SK-N-DZ (cell line): ENCODE data around the gene MRPL2.
"Not testable (repeated sequence)": the region's sequence is repeated elsewhere in the genome, so short reads cannot be mapped to it uniquely, and the experiment has no call there.

Experiments used
- DNase-seq: peaks from one replicate; pipeline ENCODE4 v3.0.0-alpha.2; 2015; ENCODE audit warnings: low spot score

MRPL2 gene

DNA sequence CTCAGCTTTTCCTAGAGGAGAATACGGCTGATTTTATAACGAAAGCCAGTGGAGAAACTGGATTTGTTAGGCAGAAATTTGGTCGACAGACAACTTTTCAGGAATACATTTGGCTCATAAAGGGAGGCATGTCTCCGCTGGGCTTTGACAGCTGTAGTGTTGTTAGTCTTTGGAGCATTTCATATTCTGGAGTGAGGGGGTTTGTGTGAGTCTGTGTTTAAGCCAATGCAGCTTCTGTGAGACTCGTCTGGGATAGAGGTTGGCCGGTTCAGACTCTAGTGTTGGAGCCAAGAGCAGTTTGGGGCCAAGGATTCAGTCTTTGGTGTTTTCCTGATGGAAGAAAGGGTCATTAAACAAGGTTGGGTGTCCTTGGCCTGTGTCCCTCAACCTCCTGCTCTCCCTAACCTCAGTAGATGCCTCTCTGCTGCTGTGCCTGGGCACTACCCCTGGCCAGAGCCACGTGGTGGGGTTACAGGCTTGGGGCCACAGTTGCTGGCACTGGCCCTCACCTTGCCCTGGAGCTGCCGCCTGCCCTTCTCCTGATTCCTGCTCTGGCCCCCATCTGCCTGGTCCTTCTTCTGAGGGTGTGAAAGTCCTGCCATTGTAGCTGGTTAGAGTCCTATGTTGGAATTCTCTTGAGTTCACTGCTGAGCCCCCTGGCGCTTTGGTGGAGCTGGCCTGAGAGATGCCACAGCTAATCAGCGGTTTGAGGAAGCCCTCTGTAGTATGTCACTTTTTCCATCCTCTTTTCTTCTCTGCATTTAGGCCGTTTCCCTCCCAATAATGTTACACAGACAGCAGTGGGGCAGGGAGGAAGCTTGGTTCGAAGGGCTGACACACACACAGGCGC lies 23.8 kb upstream of the MRPL2 start:
- DNase-seq, result no peak

DNA sequence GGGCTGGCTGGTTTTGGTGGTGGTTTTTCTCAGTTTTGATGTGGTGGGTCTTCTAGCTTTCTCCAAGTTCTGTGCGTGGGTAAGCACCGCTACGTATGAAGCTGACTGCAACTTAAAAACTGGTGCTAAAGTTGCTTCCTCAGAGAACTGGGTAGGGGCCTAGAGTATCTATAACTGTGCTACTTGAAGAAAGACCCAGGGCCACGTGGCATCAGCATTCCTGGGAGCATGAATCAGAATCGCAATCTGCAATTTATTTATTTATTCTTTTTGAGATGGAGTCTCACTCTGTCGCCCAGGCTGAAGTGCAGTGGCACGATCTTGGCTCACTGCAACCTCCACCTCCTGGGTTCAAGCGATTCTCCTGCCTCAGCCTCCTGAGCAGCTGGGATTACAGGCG lies 22.7 kb upstream of the MRPL2 start:
- not testable (repeated sequence) for DNase-seq

DNA sequence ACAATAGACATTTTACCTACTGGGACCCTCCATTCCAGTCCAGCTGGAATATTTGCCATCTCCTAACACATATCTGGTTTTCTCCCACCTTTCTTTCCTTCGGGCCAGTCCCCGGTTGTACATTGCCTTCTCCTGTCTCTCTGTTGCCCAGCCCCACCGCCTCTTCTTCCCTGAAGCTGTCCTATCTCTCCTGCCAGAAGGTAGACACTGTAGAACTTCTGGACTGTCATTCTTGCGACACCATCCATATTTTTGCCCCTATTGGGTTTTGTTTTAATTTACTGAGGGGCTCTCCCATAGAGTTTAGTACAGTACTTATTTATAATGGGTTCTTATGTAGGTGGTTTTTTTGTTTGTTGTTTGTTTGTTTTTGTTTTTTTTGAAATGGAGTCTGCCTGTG lies 21.8 kb upstream of the MRPL2 start:
- DNase-seq, result no peak

DNA sequence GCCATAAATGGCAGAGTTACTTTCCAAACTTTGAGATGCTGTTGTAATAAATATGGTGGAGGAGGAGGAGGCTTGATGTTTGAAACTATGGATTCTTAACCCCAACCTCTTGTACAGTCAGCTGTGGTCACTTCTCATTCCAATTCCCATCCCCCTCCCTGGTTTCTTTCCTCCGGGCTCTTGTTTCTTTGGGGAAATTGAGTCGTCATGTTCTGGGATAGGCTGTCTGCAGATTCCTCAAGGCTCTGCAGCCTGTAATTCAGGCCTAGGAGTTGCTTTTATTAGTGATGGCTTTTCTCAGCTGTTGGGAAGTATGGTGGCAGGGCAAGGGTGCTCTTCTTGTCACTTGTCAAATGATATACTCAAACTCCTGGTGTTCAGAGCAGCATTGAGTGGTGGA lies 19.5 kb upstream of the MRPL2 start:
- DNase-seq, result no peak

DNA sequence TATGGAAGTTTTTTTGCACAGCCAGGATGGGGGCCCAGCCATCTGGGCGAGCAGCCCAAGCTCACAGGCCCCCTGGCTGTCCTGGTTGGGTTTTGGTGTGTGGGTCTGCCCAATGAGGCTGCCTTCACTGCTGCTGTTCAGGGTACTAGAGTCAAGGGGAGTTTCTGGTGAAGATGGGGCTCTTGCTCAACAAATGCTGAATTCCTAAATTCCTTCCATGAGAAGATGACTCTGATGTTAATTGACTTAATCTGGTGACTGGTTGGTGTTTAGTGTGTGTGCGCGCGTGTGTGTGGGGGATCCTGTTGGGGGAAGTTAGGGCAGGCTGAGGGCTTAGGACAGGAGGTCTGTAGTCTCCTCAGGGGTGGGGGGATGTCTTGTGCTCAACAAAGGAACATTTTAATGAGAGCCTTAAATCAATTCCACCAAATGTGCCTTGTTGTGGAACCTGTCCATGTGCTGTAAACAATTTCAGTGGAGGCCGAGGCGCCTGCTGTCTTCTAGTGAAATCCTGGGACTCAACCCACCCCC lies 18.8 kb upstream of the MRPL2 start:
- DNase-seq, result no peak

DNA sequence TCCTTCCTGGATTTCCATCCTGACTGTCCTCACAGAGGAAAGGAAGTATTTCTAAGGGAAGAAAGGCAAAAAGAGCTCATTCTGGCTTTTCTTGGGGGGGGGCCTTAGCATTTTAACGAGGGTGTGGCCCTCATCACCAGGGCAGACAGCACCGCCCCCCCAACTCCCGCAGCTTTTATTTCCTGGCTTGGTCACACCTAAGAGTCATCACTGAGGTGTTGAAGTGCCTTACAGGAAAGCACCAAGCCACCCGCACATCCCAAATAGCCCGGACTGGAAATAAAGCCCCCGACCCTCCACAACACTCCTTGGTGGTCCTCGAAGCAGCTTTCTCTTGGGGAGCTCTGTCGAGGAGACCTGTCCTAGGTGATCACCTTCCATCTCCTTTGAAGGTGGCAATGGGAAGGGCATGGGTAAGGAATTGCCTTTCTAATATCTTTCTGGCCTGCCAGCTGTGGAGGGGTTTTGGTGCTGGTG lies 18.1 kb upstream of the MRPL2 start:
- no peak for DNase-seq

DNA sequence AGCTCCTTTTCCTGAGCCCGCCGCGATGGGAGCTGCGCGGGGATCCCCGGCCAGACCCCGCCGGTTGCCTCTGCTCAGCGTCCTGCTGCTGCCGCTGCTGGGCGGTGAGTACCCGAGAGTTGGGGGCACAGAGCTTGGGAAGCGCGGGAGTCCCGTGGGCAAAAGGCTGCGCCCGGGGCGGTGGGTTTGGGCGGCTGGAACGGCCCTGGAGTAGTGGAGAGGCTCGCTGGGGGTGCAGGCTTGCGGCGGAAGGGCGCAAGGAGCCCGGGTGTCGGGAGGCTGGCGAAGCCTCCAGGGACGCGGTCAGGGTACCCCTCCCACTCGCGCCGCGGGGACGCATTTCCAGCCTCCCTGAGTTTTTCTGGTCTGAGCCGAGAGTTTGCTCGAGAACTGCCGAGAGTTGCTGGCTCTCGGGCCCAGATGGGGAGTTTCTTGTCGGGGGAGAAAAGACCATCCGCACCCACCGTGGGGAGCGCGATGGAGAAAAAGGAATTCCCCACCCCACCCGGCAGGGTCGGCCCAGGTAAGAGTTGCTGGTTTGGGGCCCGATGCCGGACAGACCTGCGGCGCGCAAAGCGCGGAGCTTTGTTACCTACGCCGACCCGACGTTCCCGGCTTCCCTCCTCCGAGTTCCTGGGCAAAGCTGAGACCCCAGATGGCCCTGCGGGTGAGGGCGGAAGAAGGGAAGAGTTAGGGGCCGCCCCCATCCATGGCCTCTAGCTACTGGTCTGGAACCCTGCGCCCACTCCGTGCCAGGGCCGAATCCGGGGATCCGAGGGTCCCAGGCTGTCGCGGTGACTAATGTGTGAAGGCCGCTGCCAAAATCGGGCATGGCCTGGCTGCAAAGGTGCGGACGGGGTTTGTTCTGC lies 17.5 kb upstream of the MRPL2 start:
- DNase-seq, result peak; percentile 62

DNA sequence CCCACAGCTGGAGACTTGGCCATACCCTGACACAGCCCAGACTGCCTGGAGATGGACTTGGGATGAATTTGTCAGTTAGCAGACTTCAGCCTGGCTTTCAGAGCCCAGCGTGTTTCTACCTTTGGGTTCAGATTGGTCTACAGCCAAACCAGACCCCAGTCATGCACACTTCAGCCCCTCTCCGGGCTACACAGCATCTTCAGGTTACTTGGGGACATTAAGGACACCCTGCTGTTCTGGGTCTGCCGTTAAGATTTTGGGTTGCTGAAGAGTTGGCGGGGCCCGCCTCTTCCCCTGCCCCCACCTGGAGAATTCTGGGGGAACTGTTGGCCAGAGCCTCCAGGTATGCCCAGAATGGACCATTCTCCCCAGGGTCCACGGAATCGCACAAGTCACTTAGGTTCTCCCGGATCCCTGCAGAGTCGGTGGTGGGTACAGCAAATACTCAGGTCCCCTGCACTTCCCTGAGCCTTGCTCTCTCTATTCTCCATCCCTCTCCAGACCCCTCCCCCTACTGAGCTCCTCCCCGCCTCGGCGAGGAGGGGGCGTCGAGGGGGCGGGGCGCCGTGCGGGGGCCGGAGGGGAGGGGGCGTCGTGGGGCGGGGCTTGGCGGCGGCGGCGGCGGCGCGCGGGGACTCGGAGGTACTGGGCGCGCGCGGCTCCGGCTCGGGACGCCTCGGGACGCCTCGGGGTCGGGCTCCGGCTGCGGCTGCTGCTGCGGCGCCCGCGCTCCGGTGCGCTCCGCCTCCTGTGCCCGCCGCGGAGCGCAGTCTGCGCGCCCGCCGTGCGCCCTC lies 16.6 kb upstream of the MRPL2 start, which contains the start of gene PTK7:
Gene PTK7, plus strand, starts transcription at position 645 of the 794 bp plus-strand sequence. CDS start 175 bp downstream, outside the sequence.
- DNase-seq, result peak; percentile 86

DNA sequence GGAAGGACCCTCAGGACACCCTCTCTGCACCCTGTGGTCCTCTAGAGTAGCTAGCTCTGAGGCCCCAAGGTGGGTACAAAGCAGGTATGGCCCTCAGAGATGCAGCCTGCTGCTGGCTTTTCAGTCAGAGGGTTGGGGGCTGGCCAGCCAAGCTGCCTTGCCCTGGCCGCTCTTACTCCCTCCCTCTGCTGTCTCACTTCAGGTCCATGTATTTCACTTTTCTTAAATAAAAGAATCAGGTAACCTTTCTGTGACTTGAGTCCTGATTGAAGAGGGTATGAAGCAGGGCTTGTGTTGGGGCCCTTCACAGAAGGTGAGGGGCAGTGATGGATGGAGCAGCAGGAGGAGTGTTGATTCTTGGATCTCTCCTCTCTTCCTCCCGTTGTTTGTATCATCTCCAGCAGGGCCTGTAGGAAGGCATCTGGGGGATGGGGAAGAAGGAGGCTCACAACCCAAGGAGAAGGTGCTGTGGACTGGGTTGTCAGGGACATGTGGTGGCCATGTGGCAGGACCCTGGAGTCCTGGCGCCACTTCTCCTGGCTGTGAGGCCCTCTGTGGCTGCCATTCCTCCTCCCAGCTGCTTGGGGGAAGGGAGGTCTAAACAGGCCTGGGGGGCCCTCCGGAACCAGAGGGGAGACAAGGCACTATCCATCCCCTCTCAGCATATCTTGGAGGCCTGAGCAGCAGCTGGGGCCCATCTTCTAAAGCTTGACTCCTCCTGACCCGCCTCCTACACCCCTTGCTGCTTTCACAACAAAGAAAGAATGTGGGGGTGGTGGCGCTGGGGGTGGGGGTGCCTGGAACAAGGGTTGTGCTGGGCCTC lies 15.8 kb upstream of the MRPL2 start:
- DNase-seq, result no peak

DNA sequence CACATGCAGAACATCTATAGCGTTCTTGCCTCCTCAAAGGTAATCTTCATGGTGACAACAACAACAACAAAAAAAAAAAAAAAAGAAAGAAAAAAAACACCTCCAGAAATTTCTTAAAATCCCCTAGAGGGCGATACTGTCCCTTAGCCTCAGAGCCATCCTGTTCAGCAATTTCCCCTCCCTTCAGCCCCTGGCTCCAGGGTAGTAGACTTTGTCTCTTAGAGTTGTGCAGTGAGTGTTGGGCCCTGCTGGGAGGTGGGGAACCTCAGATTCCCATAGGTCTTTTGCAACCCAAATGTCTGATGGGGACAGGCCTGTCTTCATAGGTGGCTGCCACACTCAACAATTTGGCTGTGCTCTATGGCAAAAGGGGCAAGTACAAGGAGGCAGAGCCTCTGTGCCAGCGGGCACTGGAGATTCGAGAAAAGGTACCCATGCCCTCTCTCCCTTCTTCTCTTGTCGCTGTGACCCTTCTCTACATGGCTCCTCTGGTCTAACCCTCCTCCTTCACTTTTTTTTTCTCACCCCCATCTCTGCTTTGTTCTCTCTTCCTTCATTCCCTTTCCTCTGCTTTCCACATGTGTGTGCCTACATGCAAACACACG lies 10.9 kb upstream of the MRPL2 start:
- peak; percentile 65 for DNase-seq

DNA sequence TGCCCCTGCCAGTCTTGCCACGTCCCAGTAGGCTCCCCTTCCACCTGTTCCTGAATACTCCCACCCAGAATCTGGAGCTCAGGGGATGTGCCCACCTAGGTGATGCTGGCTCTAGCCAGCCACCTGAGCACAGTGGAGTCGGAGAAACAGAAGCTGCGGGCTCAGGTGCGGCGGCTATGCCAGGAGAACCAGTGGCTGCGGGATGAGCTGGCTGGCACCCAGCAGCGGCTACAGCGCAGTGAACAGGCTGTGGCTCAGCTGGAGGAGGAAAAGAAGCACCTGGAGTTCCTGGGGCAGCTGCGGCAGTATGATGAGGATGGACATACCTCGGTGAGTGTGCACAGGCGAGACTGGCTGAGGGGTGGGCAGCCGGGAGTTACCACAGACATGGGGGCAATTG lies 3.6 kb upstream of the MRPL2 start:
- no peak for DNase-seq

DNA sequence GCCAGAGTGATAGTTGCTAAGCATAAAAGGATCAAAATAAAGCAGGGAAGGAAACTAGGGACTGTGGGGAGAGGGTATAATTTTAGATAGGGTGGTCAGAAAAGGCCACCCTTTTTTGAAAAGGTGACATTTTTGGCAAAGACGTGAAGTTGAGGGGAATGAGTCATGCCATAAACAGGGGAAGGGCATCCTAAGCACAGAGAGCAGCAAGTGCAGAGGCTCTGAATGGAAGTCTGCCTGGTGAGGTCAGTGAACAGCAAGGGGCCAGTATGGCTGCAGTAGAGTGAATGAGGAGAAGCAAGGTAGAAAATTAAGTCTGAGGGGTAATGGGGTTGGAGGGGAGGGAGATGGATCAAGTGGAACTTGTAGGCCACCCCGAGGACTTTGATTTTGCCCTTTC lies 2.6 kb upstream of the MRPL2 start:
- no peak for DNase-seq

DNA sequence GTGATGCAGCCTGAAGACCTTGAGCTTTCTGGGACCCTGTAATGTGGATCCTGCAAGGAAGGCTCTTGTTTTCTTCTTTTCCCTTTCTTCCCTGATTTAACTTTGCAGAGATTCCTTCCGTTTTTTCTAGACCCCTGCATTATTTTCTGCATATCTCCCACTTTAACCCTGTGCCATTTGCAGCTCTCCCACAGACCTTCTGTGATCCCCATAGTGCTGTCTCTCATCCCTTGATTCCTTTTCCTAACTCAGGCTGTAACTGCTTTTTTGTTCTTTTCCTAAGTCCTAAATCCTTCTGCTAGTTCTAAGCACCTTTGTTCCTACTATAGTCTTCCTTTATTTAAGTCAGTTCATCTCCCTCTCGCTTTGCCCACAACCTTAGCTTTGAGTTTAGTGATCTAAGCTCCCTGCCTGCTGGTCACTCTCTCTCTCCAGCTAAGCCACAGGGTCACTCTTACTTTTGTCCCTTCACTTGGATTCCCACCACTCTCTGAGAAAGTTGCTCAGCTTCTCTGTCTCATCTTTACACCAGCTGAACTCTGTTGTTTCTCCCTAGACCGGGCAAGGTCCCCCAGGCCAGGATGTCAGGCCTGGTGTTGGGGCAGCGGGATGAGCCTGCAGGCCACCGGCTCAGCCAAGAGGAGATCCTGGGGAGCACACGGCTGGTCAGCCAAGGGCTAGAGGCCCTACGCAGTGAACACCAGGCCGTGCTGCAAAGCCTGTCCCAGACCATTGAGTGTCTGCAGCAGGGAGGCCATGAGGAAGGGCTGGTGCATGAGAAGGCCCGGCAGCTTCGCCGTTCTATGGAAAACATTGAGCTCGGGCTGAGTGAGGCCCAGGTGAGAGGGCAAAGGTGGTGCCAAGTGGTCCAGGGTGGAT lies 1.8 kb upstream of the MRPL2 start:
- no peak for DNase-seq

DNA sequence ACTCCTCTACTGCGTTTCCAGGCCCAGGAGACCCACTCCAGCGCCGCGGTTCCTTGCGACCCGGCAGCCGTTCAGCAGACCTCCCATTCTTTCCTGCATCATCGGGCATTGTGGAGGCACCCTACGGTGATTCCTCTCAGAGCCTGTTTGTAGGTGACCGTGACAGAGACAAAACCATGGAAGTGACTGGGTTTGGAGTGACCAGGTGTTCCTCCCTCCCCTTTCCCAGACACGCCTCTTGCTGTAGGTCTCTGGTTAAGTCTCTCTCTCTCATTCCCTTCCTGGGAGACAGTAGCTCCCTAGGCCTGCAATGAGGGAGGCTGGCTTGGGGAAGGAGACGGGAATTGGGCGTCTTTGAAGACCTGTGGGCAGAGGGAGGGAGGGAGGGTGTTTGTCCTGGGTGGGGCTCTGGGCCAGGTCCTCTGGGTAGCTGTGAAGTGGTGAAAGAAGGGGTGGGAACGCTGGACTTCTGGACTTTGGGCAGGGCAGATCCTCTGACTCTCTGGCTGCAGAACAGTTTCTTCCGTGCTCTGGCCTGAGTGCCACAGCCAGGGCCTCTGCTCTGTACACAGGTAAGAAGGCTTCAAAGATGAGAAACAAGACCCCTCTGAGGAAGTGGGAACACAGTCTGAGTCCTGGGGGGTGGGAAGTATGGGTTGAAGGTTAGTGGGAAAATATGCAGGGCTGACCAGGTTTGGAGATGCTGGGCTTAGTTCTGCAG lies 960 bp upstream of the MRPL2 start:
- DNase-seq, result peak; percentile 29

DNA sequence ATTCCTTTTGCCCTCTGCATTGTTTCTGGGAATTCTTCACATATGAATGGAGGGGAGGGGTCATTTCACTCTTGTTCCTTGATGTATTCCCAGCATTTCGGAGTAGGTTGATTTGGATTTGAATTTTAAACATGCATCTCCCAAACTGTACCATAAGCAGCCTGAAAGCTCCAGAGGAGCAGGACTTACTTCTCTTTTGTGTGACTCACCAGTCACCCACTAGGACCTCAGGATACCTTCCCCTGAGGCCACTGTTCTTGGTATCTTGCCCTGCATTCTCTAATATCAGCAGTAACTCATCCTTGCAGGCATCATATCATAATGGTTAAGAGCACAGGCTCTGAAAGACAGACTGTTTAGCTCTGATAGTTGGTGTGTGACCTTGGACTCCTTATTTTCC lies 703 bp downstream of the MRPL2 start:
- DNase-seq, result no peak

DNA sequence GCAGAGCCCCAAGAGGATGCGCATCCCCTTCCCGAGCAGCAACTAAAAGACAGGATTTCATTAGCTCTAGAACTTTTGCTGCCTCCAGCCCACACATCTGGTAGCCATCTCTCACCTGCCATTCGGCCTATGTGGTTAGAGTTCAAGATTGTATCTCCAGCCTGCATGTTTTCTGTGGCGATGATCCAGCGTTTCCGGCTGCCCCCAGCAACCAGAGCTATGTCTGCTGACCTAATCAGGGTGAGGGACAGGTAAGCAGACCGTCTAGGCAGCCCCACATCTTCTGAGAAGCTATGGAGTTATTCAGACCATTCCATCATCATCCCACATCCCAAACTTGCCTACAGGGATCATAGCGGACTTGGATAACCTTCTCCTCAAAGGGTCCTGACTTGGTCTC lies 3.3 kb downstream of the MRPL2 start:
- DNase-seq, result no peak

DNA sequence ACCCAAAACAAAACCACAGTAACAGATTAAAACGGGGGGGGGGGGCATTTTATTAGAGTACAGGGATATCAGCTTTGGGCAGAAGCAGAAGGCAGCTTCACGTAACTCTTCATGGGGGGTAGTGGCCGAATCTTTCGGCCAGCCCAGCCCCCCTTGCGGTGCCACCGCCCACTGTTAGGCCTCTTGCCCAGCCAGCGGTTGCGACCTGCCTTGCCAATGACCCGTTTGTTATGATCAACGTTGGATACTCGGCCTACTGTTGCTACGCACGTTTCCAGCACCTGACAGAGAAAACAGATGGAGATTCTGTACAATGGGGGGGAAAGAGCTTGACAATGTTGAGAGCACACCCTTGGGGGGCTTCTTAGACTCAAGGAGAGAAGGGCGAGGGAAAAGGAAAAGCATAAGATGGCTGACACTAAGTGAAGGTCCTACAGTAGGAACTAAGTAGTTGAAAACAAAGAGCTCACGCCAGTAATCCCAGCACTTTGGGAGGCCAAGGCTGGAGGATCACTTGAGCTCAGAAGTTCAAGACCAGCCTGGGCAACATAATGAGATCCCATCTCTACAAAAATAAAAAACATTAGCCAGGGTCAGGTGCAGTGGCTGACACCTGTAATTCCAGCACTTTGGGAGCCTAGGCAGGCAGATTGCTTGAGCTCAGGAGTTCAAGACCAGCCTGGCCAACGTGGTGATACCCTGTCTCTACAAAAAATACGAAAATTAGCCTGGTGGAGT lies 4.9 kb downstream of the MRPL2 start:
- no peak for DNase-seq
